ENCODE results near the gene FXN. TPM values are rescaled to one million over a fixed set of nuclear protein-coding genes. Genes with fewer than 3 reads are reported as not detected.

Gene FXN
- total and polyA plus RNA-seq, 10 donors = 11.1 to 25.3 (median 15.8) TPM

GRCh38 chr9:69139596-69139995 is 104.0 kb downstream of the FXN start:
- no peak for DNase-seq
- WGBS, 5 donors = 88 to 95% (median 93%) methylated on average over 9 of the region's 9 CpGs
- Histone ChIP-seq H3K27me3 (replicated peaks in 1 of 7) (no peaks in the 10 kb centered on the region), H3K27ac (no peak overlapping the region), H3K4me3 (no peak overlapping the region), H3K4me1 (peaks cover 0 to 8% (median 2%) of the 10 kb centered on the region in 6 donors), H3K9me3 (no peaks in the 10 kb centered on the region), H3K36me3 (no peaks in the 10 kb centered on the region)
- intact Hi-C loops (cut with DNase I; ENCODE audit: low total_unique reads) = no loop called here
- TF ChIP-seq POLR2AphosphoS5 (IDR thresholded peaks at IDR 0.05) (no peak), CTCF (IDR thresholded peaks at IDR 0.05 in 8 of 11, conservative IDR thresholded peaks at IDR 0.05 in 3 of 11) (no peak), POLR2A (IDR thresholded peaks at IDR 0.05) (no peak)

- Histone ChIP-seq H3K4me3 (no peak overlapping the region), H3K9me3 (no peaks in the 10 kb centered on the region), H3K27ac (no peak overlapping the region), H3K27me3 (replicated peaks in 1 of 7) (no peaks in the 10 kb centered on the region), H3K4me1 (peaks cover 0 to 8% (median 2%) of the 10 kb centered on the region in 6 donors), H3K36me3 (no peaks in the 10 kb centered on the region)
- DNase-seq = no peak
- intact Hi-C loops (cut with DNase I; ENCODE audit: low total_unique reads) = no loop called here
- WGBS, 5 donors = 91 to 96% (median 93%) methylated on average over 5 of the region's 5 CpGs
- TF ChIP-seq POLR2AphosphoS5 (IDR thresholded peaks at IDR 0.05) = no peak
- no peak for TF ChIP-seq CTCF (IDR thresholded peaks at IDR 0.05 in 8 of 11, conservative IDR thresholded peaks at IDR 0.05 in 3 of 11)
- no peak for TF ChIP-seq POLR2A (IDR thresholded peaks at IDR 0.05)
Observed at GRCh38 chr9:69140123-69140735, 104.7 kb downstream of the FXN start.

GRCh38 chr9:69141851-69142250 is 106.3 kb downstream of the FXN start:
- Histone ChIP-seq H3K36me3 (no peaks in the 10 kb centered on the region), H3K27me3 (replicated peaks in 1 of 7) (no peaks in the 10 kb centered on the region), H3K4me1 (peaks cover 0 to 8% (median 2%) of the 10 kb centered on the region in 6 donors), H3K4me3 (no peak overlapping the region), H3K27ac (no peak overlapping the region), H3K9me3 (no peaks in the 10 kb centered on the region)
- 79 to 91% (median 88%) methylated on average over 5 of the region's 5 CpGs for WGBS, 5 donors
- intact Hi-C loops (cut with DNase I; ENCODE audit: low total_unique reads) = no loop called here
- no peak for DNase-seq
- TF ChIP-seq POLR2AphosphoS5 (IDR thresholded peaks at IDR 0.05) = no peak
- TF ChIP-seq CTCF (IDR thresholded peaks at IDR 0.05 in 8 of 11, conservative IDR thresholded peaks at IDR 0.05 in 3 of 11) = no peak
- TF ChIP-seq POLR2A (IDR thresholded peaks at IDR 0.05) = no peak

- 77 to 94% (median 81%) methylated on average over 1 of the region's 1 CpG for WGBS, 5 donors
- H3K27ac ChIP-seq = no peak overlapping the region
- intact Hi-C loops (cut with DNase I; ENCODE audit: low total_unique reads) = no loop called here
- H3K4me1 ChIP-seq = peaks cover 0 to 8% (median 2%) of the 10 kb centered on the region in 6 donors
- H3K36me3 ChIP-seq = no peaks in the 10 kb centered on the region
- H3K4me3 ChIP-seq = no peak overlapping the region
- no peaks in the 10 kb centered on the region for H3K9me3 ChIP-seq
- DNase-seq = no peak
- H3K27me3 ChIP-seq (replicated peaks in 1 of 7) = no peaks in the 10 kb centered on the region
- TF ChIP-seq CTCF (IDR thresholded peaks at IDR 0.05 in 8 of 11, conservative IDR thresholded peaks at IDR 0.05 in 3 of 11) (no peak), POLR2A (IDR thresholded peaks at IDR 0.05) (no peak), POLR2AphosphoS5 (IDR thresholded peaks at IDR 0.05) (no peak)
Observed at GRCh38 chr9:69143291-69143690, 107.7 kb downstream of the FXN start.
